Measurements from ENCODE around the gene COQ10B. TPM values are rescaled to one million over a fixed set of nuclear protein-coding genes. Genes with fewer than 3 reads are reported as not detected.
"Not testable (repeated sequence)": the region's sequence is repeated elsewhere in the genome, so short reads cannot be mapped to it uniquely, and the experiment has no call there.

Gene COQ10B
- total RNA-seq, 1 donor from 2014 or later, result 11.0 TPM

DNA sequence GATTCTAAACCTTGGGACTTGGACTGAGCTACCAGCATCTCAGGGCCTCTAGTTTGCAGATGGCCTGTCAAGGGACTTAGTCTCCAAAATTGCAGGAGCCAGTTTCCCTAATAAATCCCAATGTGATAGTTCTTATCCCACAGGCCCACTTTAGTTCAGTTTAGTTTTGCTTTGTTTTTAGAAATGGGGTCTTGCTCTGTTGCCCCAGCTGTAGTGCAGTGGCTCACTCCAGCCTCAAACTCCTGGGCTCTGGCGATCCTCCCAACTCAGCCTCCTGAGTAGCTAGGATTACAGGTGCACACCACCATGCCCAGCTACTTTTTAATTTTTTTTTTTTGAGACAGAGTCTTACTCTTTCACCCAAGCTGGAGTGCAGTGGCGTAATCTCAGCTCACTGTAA is 16.0 kb upstream of the COQ10B start:
- no peaks in the 10 kb centered on the region for H3K9me3 Mint-ChIP-seq (ENCODE audit: low read depth)
- peaks cover 20% of the 10 kb centered on the region for H3K4me1 Mint-ChIP-seq (ENCODE audit: low read depth)
- no peak for DNase-seq (ENCODE audit: low spot score, unreplicated experiment)
- peak overlapping the region; percentile 27 for H3K4me3 Mint-ChIP-seq (ENCODE audit: low read depth)
- no peak overlapping the region for H3K27ac Mint-ChIP-seq
- H3K36me3 Mint-ChIP-seq (ENCODE audit: insufficient read depth), result no peaks in the 10 kb centered on the region
- H3K27me3 Mint-ChIP-seq, result no peaks in the 10 kb centered on the region
- TF ChIP-seq, protein P1, sequence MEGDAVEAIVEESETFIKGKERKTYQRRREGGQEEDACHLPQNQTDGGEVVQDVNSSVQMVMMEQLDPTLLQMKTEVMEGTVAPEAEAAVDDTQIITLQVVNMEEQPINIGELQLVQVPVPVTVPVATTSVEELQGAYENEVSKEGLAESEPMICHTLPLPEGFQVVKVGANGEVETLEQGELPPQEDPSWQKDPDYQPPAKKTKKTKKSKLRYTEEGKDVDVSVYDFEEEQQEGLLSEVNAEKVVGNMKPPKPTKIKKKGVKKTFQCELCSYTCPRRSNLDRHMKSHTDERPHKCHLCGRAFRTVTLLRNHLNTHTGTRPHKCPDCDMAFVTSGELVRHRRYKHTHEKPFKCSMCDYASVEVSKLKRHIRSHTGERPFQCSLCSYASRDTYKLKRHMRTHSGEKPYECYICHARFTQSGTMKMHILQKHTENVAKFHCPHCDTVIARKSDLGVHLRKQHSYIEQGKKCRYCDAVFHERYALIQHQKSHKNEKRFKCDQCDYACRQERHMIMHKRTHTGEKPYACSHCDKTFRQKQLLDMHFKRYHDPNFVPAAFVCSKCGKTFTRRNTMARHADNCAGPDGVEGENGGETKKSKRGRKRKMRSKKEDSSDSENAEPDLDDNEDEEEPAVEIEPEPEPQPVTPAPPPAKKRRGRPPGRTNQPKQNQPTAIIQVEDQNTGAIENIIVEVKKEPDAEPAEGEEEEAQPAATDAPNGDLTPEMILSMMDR (IDR thresholded peaks at IDR 0.05; ENCODE audit: unreplicated experiment), result no peak

DNA sequence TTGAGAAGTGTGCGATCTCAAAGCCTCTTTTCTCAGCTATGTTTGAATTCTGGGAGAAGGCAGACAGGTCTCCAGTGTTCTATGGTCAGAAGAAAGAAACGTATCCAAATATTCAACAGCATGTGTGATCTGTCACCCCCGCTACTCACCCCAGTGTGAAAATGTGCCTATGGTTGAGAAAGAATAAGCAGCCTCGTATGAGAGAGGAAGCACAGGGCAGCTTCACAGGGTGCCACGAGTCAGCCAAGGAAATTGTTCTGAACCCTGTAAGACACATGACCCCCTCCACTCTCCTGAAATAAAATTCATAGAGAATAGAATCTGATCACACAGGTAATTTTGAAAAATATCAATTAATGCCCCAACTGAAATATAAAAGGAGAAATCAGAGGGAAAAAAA is 10.5 kb upstream of the COQ10B start:
- Mint-ChIP-seq H3K36me3 (ENCODE audit: insufficient read depth) (no peaks in the 10 kb centered on the region), H3K27ac (no peak overlapping the region), H3K4me1 (ENCODE audit: low read depth) (no peaks in the 10 kb centered on the region), H3K9me3 (ENCODE audit: low read depth) (no peaks in the 10 kb centered on the region), H3K27me3 (no peaks in the 10 kb centered on the region), H3K4me3 (ENCODE audit: low read depth) (no peak overlapping the region)
- DNase-seq (ENCODE audit: low spot score, unreplicated experiment), result no peak
- TF ChIP-seq, protein P1 (IDR thresholded peaks at IDR 0.05; ENCODE audit: unreplicated experiment), result no peak

DNA sequence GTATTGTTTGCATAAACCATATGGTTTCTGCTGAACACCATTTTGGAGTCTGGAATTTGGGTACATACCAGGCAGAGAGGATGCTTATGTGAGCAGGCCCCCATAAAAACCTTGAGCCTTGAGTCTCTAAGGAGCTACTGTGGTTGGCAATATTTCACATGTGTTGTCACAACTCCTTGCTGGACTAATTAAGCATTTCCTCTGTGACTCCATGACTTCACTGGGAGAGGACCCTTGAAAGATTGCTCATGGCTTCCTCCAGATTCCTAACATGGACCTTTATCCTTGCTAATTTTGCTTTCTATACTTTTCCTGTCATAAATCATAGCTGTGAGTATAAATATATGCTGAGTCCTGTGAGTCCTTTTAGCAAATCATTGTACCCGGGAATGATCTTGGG is 7.6 kb upstream of the COQ10B start:
- TF ChIP-seq, protein P1 (IDR thresholded peaks at IDR 0.05; ENCODE audit: unreplicated experiment), result no peak
- no peaks in the 10 kb centered on the region for H3K27me3 Mint-ChIP-seq
- no peak for DNase-seq (ENCODE audit: low spot score, unreplicated experiment)
- no peaks in the 10 kb centered on the region for H3K9me3 Mint-ChIP-seq (ENCODE audit: low read depth)
- no peaks in the 10 kb centered on the region for H3K36me3 Mint-ChIP-seq (ENCODE audit: insufficient read depth)
- H3K27ac Mint-ChIP-seq, result no peak overlapping the region
- H3K4me1 Mint-ChIP-seq (ENCODE audit: low read depth), result no peaks in the 10 kb centered on the region
- no peak overlapping the region for H3K4me3 Mint-ChIP-seq (ENCODE audit: low read depth)

DNA sequence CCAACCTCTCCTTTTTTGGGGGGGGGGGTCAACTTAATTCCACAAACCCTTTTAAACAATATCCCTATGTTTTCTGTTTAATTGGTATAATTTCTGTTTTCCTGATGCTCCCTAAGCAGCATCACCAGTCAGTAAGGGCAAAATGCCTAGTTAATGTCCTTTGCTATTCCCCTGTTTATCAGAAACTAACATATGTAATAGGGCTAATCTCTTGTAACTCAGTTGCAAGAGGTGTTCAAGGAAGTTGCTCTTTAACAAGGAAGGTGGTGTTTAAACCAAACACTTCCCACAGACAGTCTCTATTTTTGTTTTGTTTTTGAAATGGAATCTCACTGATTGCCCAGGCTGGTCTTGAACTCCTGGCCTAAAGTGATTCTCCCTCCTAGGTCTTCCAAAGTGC is 6.5 kb upstream of the COQ10B start:
- Mint-ChIP-seq H3K4me3 (ENCODE audit: low read depth) (no peak overlapping the region), H3K9me3 (ENCODE audit: low read depth) (no peaks in the 10 kb centered on the region), H3K27me3 (no peaks in the 10 kb centered on the region), H3K27ac (no peak overlapping the region), H3K4me1 (ENCODE audit: low read depth) (no peaks in the 10 kb centered on the region), H3K36me3 (ENCODE audit: insufficient read depth) (no peaks in the 10 kb centered on the region)
- DNase-seq (ENCODE audit: low spot score, unreplicated experiment), result no peak
- TF ChIP-seq, protein P1 (IDR thresholded peaks at IDR 0.05; ENCODE audit: unreplicated experiment), result no peak

DNA sequence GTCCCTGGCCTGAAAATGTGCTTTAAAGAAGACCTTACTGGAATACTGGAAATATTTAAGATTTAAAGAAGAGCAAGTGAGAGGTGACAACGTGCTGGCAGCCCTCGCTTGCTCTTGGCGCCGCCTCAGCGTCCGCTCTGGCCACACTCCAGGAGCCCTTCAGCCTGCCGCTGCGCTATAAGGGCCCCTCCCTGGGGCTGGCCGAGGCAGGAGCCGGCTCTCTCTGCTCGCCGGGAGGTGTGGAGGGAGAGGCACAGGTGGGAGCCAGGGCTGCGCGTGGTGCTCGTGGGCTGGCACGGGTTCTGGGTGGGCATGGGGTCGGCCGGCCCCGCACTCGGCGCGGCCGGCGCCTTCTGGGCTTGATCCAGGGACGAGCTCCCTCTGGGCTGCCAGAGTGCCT is 2.9 kb upstream of the COQ10B start:
- no peaks in the 10 kb centered on the region for H3K9me3 Mint-ChIP-seq (ENCODE audit: low read depth)
- H3K36me3 Mint-ChIP-seq (ENCODE audit: insufficient read depth), result no peaks in the 10 kb centered on the region

DNA sequence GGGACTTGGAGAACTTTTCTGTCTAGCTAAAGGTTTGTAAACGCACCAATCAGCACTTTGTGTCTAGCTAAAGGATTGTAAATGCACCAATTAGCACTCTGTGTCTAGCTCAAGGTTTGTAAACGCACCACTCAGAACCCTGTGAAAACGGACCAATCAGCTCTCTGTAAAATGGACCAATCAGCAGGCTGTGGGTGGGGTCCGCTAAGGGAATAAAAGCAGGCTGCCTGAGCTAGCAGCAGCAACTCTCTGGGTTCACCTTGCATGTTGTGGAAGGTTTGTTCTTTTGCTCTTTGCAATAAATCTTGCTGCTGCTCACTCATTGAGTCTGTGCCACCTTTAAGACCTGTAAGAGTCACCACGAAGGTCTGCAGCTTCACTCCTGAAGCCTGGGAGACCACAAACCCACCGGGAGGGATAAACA is 2.4 kb upstream of the COQ10B start:
- not testable (repeated sequence) for H3K4me3 Mint-ChIP-seq (ENCODE audit: low read depth); H3K27ac Mint-ChIP-seq; H3K36me3 Mint-ChIP-seq (ENCODE audit: insufficient read depth); H3K27me3 Mint-ChIP-seq; H3K9me3 Mint-ChIP-seq (ENCODE audit: low read depth); DNase-seq (ENCODE audit: low spot score, unreplicated experiment)
- peaks cover 15% of the 10 kb centered on the region for H3K4me1 Mint-ChIP-seq (ENCODE audit: low read depth)

More for the DNA sequence above, 2.9 kb upstream of the COQ10B start:
- Mint-ChIP-seq H3K27me3 (no peaks in the 10 kb centered on the region), H3K27ac (no peak overlapping the region), H3K4me3 (ENCODE audit: low read depth) (no peak overlapping the region), H3K4me1 (ENCODE audit: low read depth) (peaks cover 15% of the 10 kb centered on the region)
- DNase-seq (ENCODE audit: low spot score, unreplicated experiment), result no peak
- TF ChIP-seq, protein P1 (IDR thresholded peaks at IDR 0.05; ENCODE audit: unreplicated experiment), result no peak

Data from progenitor cell of endocrine pancreas (in vitro differentiated cells).